Endothelial cell of umbilical vein (primary cell): ENCODE data around the gene RPL22. TPM values are rescaled to one million over a fixed set of nuclear protein-coding genes. Genes with fewer than 3 reads are reported as not detected.

Experiments used
- BruUV-seq: library from RNA; stranded (reverse); fragments of 400-500 nt; replicated peaks from 2 replicates; lab custom pipeline; 2021; lab: Mats Ljungman, UMichigan
- CTCF ChIA-PET: fragments of 300-600, 350-600 bp; sonication (Branson Sonifier 250); formaldehyde crosslinking; loops from one replicate; lab custom pipeline; 2021; ENCODE audit warnings: antibody characterized with exemption, inconsistent platforms; lab: Charles Lee
- POLR2A ChIA-PET: fragments of 300-600, 350-600 bp; sonication (Branson Sonifier 250); formaldehyde crosslinking; loops from one replicate; lab custom pipeline; 2021; ENCODE audit warnings: antibody characterized with exemption, inconsistent platforms; lab: Charles Lee
- DNase-seq: peaks from one replicate; pipeline ENCODE4 v3.0.0-alpha.2; 2011; ENCODE audit warnings: low read depth, low spot score
- FAIRE-seq: peaks from 2 replicates; lab custom pipeline; 2011; peaks lifted over from hg19 to GRCh38; lab: Jason Lieb, UNC
- H2AFZ ChIP-seq: 2 replicates; pipeline ENCODE4 v1.6.0; 2012; ENCODE audit warnings: low read depth, low read length, control low read depth, inconsistent platforms
- H3K27ac ChIP-seq: 2 replicates; pipeline ENCODE4 v1.5.1; 2011; ENCODE audit warnings: low read depth, mild to moderate bottlenecking, control low read depth, low read length, moderate library complexity; ENCODE audit not compliant: insufficient read depth
- H3K27me3 ChIP-seq, 2 experiments: 2 replicates each; pipeline versions ENCODE4 v1.6.0 to v1.6.1; 2011; ENCODE audit warnings: low read length in 2 of 2, mixed read lengths in 1 of 2; ENCODE audit not compliant: control insufficient read depth in 2 of 2, insufficient read depth in 2 of 2
- H3K36me3 ChIP-seq, 2 experiments: 2 replicates in 1 of 2; 3 replicates in 1 of 2; pipeline ENCODE4 v1.5.1; 2011; ENCODE audit warnings: low read length in 2 of 2, mild to moderate bottlenecking in 1 of 2, moderate library complexity in 1 of 2; ENCODE audit not compliant: control insufficient read depth in 2 of 2, insufficient read depth in 2 of 2; ENCODE audit errors: extremely low read depth in 1 of 2
- H3K4me1 ChIP-seq: 3 replicates; pipeline ENCODE4 v1.5.1; 2011; ENCODE audit warnings: mild to moderate bottlenecking, low read length; ENCODE audit not compliant: control insufficient read depth, insufficient read depth; ENCODE audit errors: extremely low read depth
- H3K4me2 ChIP-seq: 2 replicates; pipeline ENCODE4 v1.6.1; 2011; ENCODE audit warnings: low read length, control low read depth, mixed read lengths; ENCODE audit not compliant: insufficient read depth
- H3K4me3 ChIP-seq, 3 experiments: fragments of 200-600 bp in 1 of 3; sonication (generic), shearing (Covaris generic) in 1 of 3; replicated peaks in 1 of 3; 2 replicates each; pipeline ENCODE4 v1.5.1; 2011 to 2016; ENCODE audit warnings: control low read depth in 3 of 3, low read length in 3 of 3, mild to moderate bottlenecking in 2 of 3, inconsistent platforms in 1 of 3, low read depth in 1 of 3, moderate library complexity in 1 of 3; ENCODE audit not compliant: insufficient read depth in 1 of 3
- H3K79me2 ChIP-seq: 2 replicates; pipeline ENCODE4 v1.6.0; 2012; ENCODE audit warnings: low read length, inconsistent platforms; ENCODE audit not compliant: control insufficient read depth, insufficient read depth
- H3K9ac ChIP-seq: replicated peaks from 2 replicates; pipeline ENCODE3; 2011; ENCODE audit warnings: low read length, control low read depth; ENCODE audit not compliant: insufficient read depth; ENCODE audit errors: extremely low read depth
- H3K9me1 ChIP-seq: replicated peaks from 3 replicates; pipeline ENCODE4 v1.6.0; 2011; ENCODE audit warnings: mild to moderate bottlenecking, low read length; ENCODE audit not compliant: control insufficient read depth, insufficient read depth; ENCODE audit errors: extremely low read depth
- H3K9me3 ChIP-seq: replicated peaks from 2 replicates; pipeline ENCODE4 v1.5.1; 2012; ENCODE audit warnings: low read length, inconsistent platforms; ENCODE audit not compliant: control insufficient read depth, insufficient read depth
- H4K20me1 ChIP-seq: replicated peaks from 2 replicates; pipeline ENCODE3; 2011; ENCODE audit warnings: mild to moderate bottlenecking, low read length; ENCODE audit not compliant: control insufficient read depth, insufficient read depth; ENCODE audit errors: extremely low read depth
- CTCF ChIP-seq, 2 donors: IDR thresholded peaks; 1 replicate in 1 of 2; 2 replicates in 1 of 2; pipeline ENCODE4 v1.5.1; 2011; ENCODE audit warnings: low read length in 2 of 2, mild to moderate bottlenecking in 2 of 2, moderate library complexity in 2 of 2, control low read depth in 1 of 2, inconsistent platforms in 1 of 2, low read depth in 1 of 2; ENCODE audit not compliant: insufficient read depth in 1 of 2; ENCODE audit errors: extremely low read depth in 1 of 2
- FOS ChIP-seq: IDR thresholded peaks from 2 replicates; pipeline ENCODE4 v1.6.1; 2011; ENCODE audit warnings: mild to moderate bottlenecking, low read length, moderate library complexity, borderline replicate concordance; ENCODE audit not compliant: insufficient read depth
- GATA2 ChIP-seq: IDR thresholded peaks from 2 replicates; pipeline ENCODE4 v1.7.0; 2011; ENCODE audit warnings: low read depth, mild to moderate bottlenecking, moderate library complexity, mixed read lengths, low read length; ENCODE audit not compliant: insufficient read length, insufficient read depth
- MAX ChIP-seq: IDR thresholded peaks from 2 replicates; pipeline ENCODE4 v1.6.1; 2011; ENCODE audit not compliant: insufficient read depth, insufficient read length
- MYC ChIP-seq: IDR thresholded peaks from one replicate; pipeline ENCODE4 v1.6.1; 2011; ENCODE audit warnings: mild to moderate bottlenecking, low read depth, low read length
- POLR2A ChIP-seq: IDR thresholded peaks from 2 replicates; pipeline ENCODE4 v1.6.1; 2012; ENCODE audit warnings: low read depth, mild to moderate bottlenecking, control low read depth, low read length
- POLR2AphosphoS5 ChIP-seq: IDR thresholded peaks from 2 replicates; pipeline ENCODE4 v1.6.1; 2012; ENCODE audit warnings: low read depth, mild to moderate bottlenecking, control low read depth, low read length, moderate library complexity; ENCODE audit not compliant: insufficient read depth
- dilution Hi-C: fragments of 300-500 bp; cut with MboI; formaldehyde crosslinking; loops from one replicate; pipeline ENCODE4 v1.15.0; 2019; ENCODE audit warnings: low sequenced_read_pairs; ENCODE audit not compliant: extremely low pct_ligation_motif_present
- intact Hi-C: fragments of 100-400 bp; cut with micrococcal nuclease; formaldehyde crosslinking; loops from one replicate; pipeline ENCODE4 v1.10.0; 2022
- polyA plus RNA-seq, 4 experiments: library from polyadenylated mRNA; depleted of rRNA in 3 of 4; stranded (reverse) in 3 of 4; unstranded in 1 of 4; fragments of >200 nt; gene quantifications; 2 replicates each; pipeline versions ENCODE4 v1.2.1 to v1.2.3, GENCODE V29; 2011 to 2012; ENCODE audit warnings: missing spikeins in 1 of 4
- total RNA-seq: library from RNA; stranded (reverse); gene quantifications from 2 replicates; pipeline ENCODE4 v1.2.3, GENCODE V29; 2021

The RPL22 gene
- total and polyA plus RNA-seq, 2 donors (not counting 3 experiments of a cell fraction or from before 2014, with no cell fraction given), result 71.2 to 343 TPM

- no peak overlapping the region for H3K27ac ChIP-seq
- no TSS peak for BruUV-seq
- H4K20me1 ChIP-seq, result no peaks in the 10 kb centered on the region
- FAIRE-seq, result no peak
- TF ChIP-seq GATA2, result no peak
- no peak for TF ChIP-seq MAX
- no peak for TF ChIP-seq POLR2A
- no peak for TF ChIP-seq POLR2AphosphoS5
- H3K36me3 ChIP-seq, result no peaks in the 10 kb centered on the region
- no peaks in the 10 kb centered on the region for H3K9me3 ChIP-seq
- CTCF ChIA-PET, result interaction anchor here (1.3 kb wide), 1 partner anchor 116 kb away, joined by 3 read pairs; no protein-coding TSS in a partner anchor
- H3K27me3 ChIP-seq, result peaks cover 0 to 2% of the 10 kb centered on the region in 2 experiments
- no peak overlapping the region for H3K4me2 ChIP-seq
- H3K4me1 ChIP-seq, result no peaks in the 10 kb centered on the region
- no peak overlapping the region for H2AFZ ChIP-seq
- POLR2A ChIA-PET, result no interaction called here
- DNase-seq, result no peak
- H3K4me3 ChIP-seq, result no peak overlapping the region
- intact Hi-C loops (no loop called here), dilution Hi-C loops (no loop called here)
- H3K9me1 ChIP-seq, result no peaks in the 10 kb centered on the region
- no peak overlapping the region for H3K9ac ChIP-seq
- H3K79me2 ChIP-seq, result no peaks in the 10 kb centered on the region
These were observed 49.1 kb downstream of the RPL22 start for GRCh38 chr1:6150006-6150938.

GRCh38 chr1:6149597-6149996, 49.8 kb downstream of the RPL22 start:
- no peak overlapping the region for H3K4me3 ChIP-seq
- no peaks in the 10 kb centered on the region for H3K36me3 ChIP-seq
- intact Hi-C loops, result no loop called here
- DNase-seq (no peak), FAIRE-seq (no peak)
- H3K9ac ChIP-seq, result no peak overlapping the region
- dilution Hi-C loops, result no loop called here
- H2AFZ ChIP-seq, result no peak overlapping the region
- no TSS peak for BruUV-seq
- H3K4me2 ChIP-seq, result no peak overlapping the region
- peaks cover 0 to 2% of the 10 kb centered on the region in 2 experiments for H3K27me3 ChIP-seq
- no peak overlapping the region for H3K27ac ChIP-seq
- TF ChIP-seq FOS (no peak), MYC (no peak), CTCF (IDR thresholded peaks at IDR 0.05; ENCODE audit: extremely low read depth in 1 of 2, insufficient read depth in 1 of 2, low read depth in 1 of 2, low read length in 2 of 2) (no peak)
- H4K20me1 ChIP-seq, result no peaks in the 10 kb centered on the region
- H3K79me2 ChIP-seq, result no peaks in the 10 kb centered on the region
- H3K4me1 ChIP-seq, result no peaks in the 10 kb centered on the region
- ChIA-PET POLR2A (no interaction called here), CTCF (no interaction called here)
- H3K9me1 ChIP-seq, result no peaks in the 10 kb centered on the region
- H3K9me3 ChIP-seq, result no peaks in the 10 kb centered on the region
